IPS DF 4.7 (cell line): Measurements from ENCODE around the gene TYK2.
"Not testable (repeated sequence)": the region's sequence is repeated elsewhere in the genome, so short reads cannot be mapped to it uniquely, and the experiment has no call there.

Source experiments
- DNase-seq: peaks from one replicate; pipeline ENCODE4 v3.0.0-alpha.2; 2013; ENCODE audit warnings: low spot score; ENCODE audit errors: extremely low read depth

The TYK2 gene

GRCh38 chr19:10408511-10409283 lies 28.3 kb upstream of the TYK2 start:
- no peak for DNase-seq

- no peak for DNase-seq
Measured at GRCh38 chr19:10407096-10407495, 26.7 kb upstream of the TYK2 start.

GRCh38 chr19:10406191-10406590 lies 25.8 kb upstream of the TYK2 start:
- DNase-seq = no peak

GRCh38 chr19:10404888-10405820 lies 24.8 kb upstream of the TYK2 start:
- DNase-seq = no peak

GRCh38 chr19:10403137-10404021 lies 23.0 kb upstream of the TYK2 start, which contains the start of gene CDC37:
Gene CDC37, minus strand, starts transcription at chr19:10403542. Its CDS starts 63 bp downstream, at chr19:10403479.
- DNase-seq = no peak

GRCh38 chr19:10402441-10403038 lies 22.2 kb upstream of the TYK2 start:
- DNase-seq = no peak

GRCh38 chr19:10399878-10400277 lies 19.5 kb upstream of the TYK2 start:
- no peak for DNase-seq

GRCh38 chr19:10399340-10399739 lies 19.0 kb upstream of the TYK2 start:
- not testable (repeated sequence) for DNase-seq

GRCh38 chr19:10398819-10399218 lies 18.4 kb upstream of the TYK2 start:
- DNase-seq = no peak

GRCh38 chr19:10395917-10396316 lies 15.5 kb upstream of the TYK2 start:
- no peak for DNase-seq

- no peak for DNase-seq
Measured at GRCh38 chr19:10395436-10395835, 15.1 kb upstream of the TYK2 start.

GRCh38 chr19:10395003-10395402 lies 14.6 kb upstream of the TYK2 start:
- DNase-seq = no peak

- no peak for DNase-seq
Measured at GRCh38 chr19:10393137-10393536, 12.8 kb upstream of the TYK2 start.

GRCh38 chr19:10392120-10392519 lies 11.7 kb upstream of the TYK2 start:
- no peak for DNase-seq

- DNase-seq = no peak
Measured at GRCh38 chr19:10390652-10391286, 10.4 kb upstream of the TYK2 start.

GRCh38 chr19:10389863-10390262 lies 9.5 kb upstream of the TYK2 start:
- DNase-seq = no peak

GRCh38 chr19:10388957-10389356 lies 8.6 kb upstream of the TYK2 start:
- no peak for DNase-seq

- no peak for DNase-seq
Measured at GRCh38 chr19:10384580-10384979, 4.2 kb upstream of the TYK2 start.

GRCh38 chr19:10383223-10383499 lies 2.8 kb upstream of the TYK2 start:
- DNase-seq = not testable (repeated sequence)

- DNase-seq = no peak
Measured at GRCh38 chr19:10379880-10380312, 476 bp downstream of the TYK2 start.

- no peak for DNase-seq
Measured at GRCh38 chr19:10378124-10378523, 2.2 kb downstream of the TYK2 start.
